Subcutaneous preadipocyte (primary cell): ENCODE measurements around the gene FOXD1. TPM values are rescaled to one million over a fixed set of nuclear protein-coding genes. Genes with fewer than 3 reads are reported as not detected.

Experiments used
- total RNA-seq: library from RNA; depleted of rRNA; stranded (reverse); fragments of >200 nt; gene quantifications from 2 replicates; pipeline ENCODE4 v1.2.3, GENCODE V29; 2012

Gene FOXD1
- 0.73 and 1.4 TPM in 2 replicates for total RNA-seq

GRCh38 chr5:73448463-73449136, at the start of gene FOXD1:
FOXD1 (minus strand) TSS chr5:73448777; CDS start chr5:73448362, 415 bp downstream.

Other genes starting within 250 kb of the FOXD1 start
- 235 and 261 TPM in 2 replicates for gene BTF3, start 49.7 kb upstream of the FOXD1 start, total RNA-seq
- gene ANKRA2, start 116.9 kb upstream of the FOXD1 start, total RNA-seq = 13.2 and 14.5 TPM in 2 replicates
- gene UTP15, start 117.0 kb upstream of the FOXD1 start, total RNA-seq = 22.8 and 31.9 TPM in 2 replicates
- gene ARHGEF28, start 177.4 kb upstream of the FOXD1 start, total RNA-seq = 1.1 and 20.7 TPM in 2 replicates